GM12878 (cell line): ENCODE data around the gene ZDHHC19.
A peak's percentile ranks its signal among the peaks of the same experiment; 100 is the strongest.

ENCODE experiments used
- BHLHE40 ChIP-seq, 2 experiments: fragments of 450-650 bp in 1 of 2; IDR thresholded peaks; 2 replicates each; pipeline ENCODE4 v1.6.1; 2011 to 2017; ENCODE audit warnings: low read depth in 2 of 2, borderline replicate concordance in 1 of 2, improper control_type of control experiment in 1 of 2, low read length in 1 of 2, mild to moderate bottlenecking in 1 of 2
- CHD1 ChIP-seq: IDR thresholded peaks from 2 replicates; pipeline ENCODE4 v1.6.1; 2012; ENCODE audit warnings: low read depth, low read length, improper control_type of control experiment
- CREB1 ChIP-seq: IDR thresholded peaks from 2 replicates; pipeline ENCODE4 v1.6.1; 2012; ENCODE audit warnings: low read depth, mild to moderate bottlenecking, inconsistent platforms
- CTCF ChIP-seq, 3 experiments: IDR thresholded peaks in 2 of 3; conservative IDR thresholded peaks in 1 of 3; 2 replicates each; pipeline ENCODE4 v1.5.1; 2011; ENCODE audit warnings: low read depth in 3 of 3, low read length in 3 of 3, mild to moderate bottlenecking in 3 of 3, control low read depth in 2 of 3, moderate library complexity in 2 of 3, inconsistent platforms in 1 of 3, mixed read lengths in 1 of 3; ENCODE audit not compliant: control insufficient read depth in 2 of 3, insufficient read depth in 1 of 3; ENCODE audit errors: extremely low read depth in 1 of 3
- EGR1 ChIP-seq, 2 experiments: IDR thresholded peaks; 1 replicate in 1 of 2; 2 replicates in 1 of 2; pipeline ENCODE4 v1.6.1; 2011 to 2012; ENCODE audit warnings: low read depth in 2 of 2, low read length in 2 of 2, borderline replicate concordance in 1 of 2, mild to moderate bottlenecking in 1 of 2, moderate library complexity in 1 of 2
- HDAC2 ChIP-seq: fragments of 200-600 bp; sonication (generic); IDR thresholded peaks from 2 replicates; pipeline ENCODE4 v1.6.1; 2017
- USF1 ChIP-seq: IDR thresholded peaks from 2 replicates; pipeline ENCODE4 v1.6.1; 2011; ENCODE audit warnings: borderline replicate concordance, low read depth, mild to moderate bottlenecking, moderate library complexity, mixed read lengths, low read length; ENCODE audit not compliant: insufficient read depth; ENCODE audit errors: extremely low read length
- WRNIP1 ChIP-seq: IDR thresholded peaks from 2 replicates; pipeline ENCODE4 v1.6.1; 2011; ENCODE audit warnings: low read depth, low read length, improper control_type of control experiment, borderline replicate concordance
- ZNF274 ChIP-seq: IDR thresholded peaks from one replicate; pipeline ENCODE4 v1.8.0; 2011; ENCODE audit not compliant: insufficient read length, insufficient read depth

- no peak for TF ChIP-seq ZNF274
- no peak for TF ChIP-seq CTCF (IDR thresholded peaks at IDR 0.05 in 2 of 3, conservative IDR thresholded peaks at IDR 0.05 in 1 of 3; ENCODE audit: control insufficient read depth in 2 of 3, extremely low read depth in 1 of 3, insufficient read depth in 1 of 3, low read depth in 3 of 3, low read length in 3 of 3)
- no peak for TF ChIP-seq WRNIP1
- TF ChIP-seq BHLHE40 (IDR thresholded peaks at IDR 0.05; ENCODE audit: borderline replicate concordance in 1 of 2, low read depth in 2 of 2, low read length in 1 of 2): peak in 1 of 2 experiments; percentile 26; a peak in 1 of 4 replicates
- TF ChIP-seq CREB1: 0 out of 2 replicates have a peak, but pooled peaks have one; percentile 13
- no peak for TF ChIP-seq USF1
- TF ChIP-seq CHD1: no peak
- no peak for TF ChIP-seq HDAC2
- TF ChIP-seq EGR1 (IDR thresholded peaks at IDR 0.05; ENCODE audit: borderline replicate concordance in 1 of 2, low read depth in 2 of 2, low read length in 2 of 2): no peak
These were observed 51.0 kb downstream of the ZDHHC19 start for GRCh38 chr3:196159952-196160804.
